GM10248 (cell line): ENCODE results near the gene MX1.
A peak's percentile ranks its signal among the peaks of the same experiment; 100 is the strongest.

ENCODE experiments used
- CTCF ChIA-PET: fragments of 300-600 bp; sonication (Branson Sonifier 250); formaldehyde crosslinking; extraction: SDS; loops from one replicate; lab custom pipeline; 2021; ENCODE audit warnings: antibody characterized with exemption; lab: Yijun Ruan, JAX
- POLR2A ChIA-PET: fragments of 350-650 bp; sonication (Branson Sonifier 250); formaldehyde crosslinking; extraction: SDS; loops from one replicate; lab custom pipeline; 2020; ENCODE audit warnings: antibody characterized with exemption; lab: Yijun Ruan, JAX
- DNase-seq: peaks from one replicate; pipeline ENCODE4 v3.0.0; 2012; ENCODE audit errors: extremely low spot score
- CTCF ChIP-seq: IDR thresholded peaks from 2 replicates; pipeline ENCODE4 v1.5.1; 2012; ENCODE audit warnings: mild to moderate bottlenecking, low read depth; ENCODE audit errors: extremely low read depth, missing control alignments, control extremely low read depth

Gene MX1

GRCh38 chr21:41453198-41453597, 27.2 kb downstream of the MX1 start:
- ChIA-PET CTCF (interaction anchor here (1.7 to 1.9 kb wide), 2 partner anchors 10 to 170 kb away, joined by 3 to 8 read pairs; no protein-coding TSS in a partner anchor), POLR2A (no interaction called here)
- DNase-seq: no peak
- TF ChIP-seq CTCF: no peak

- TF ChIP-seq CTCF: no peak
- no peak for DNase-seq
- CTCF ChIA-PET: interaction anchor here (1.7 to 7.2 kb wide), 3 partner anchors 11 to 171 kb away, joined by 3 to 90 read pairs (median 8); no protein-coding TSS in a partner anchor
- POLR2A ChIA-PET: no interaction called here
Measured at GRCh38 chr21:41453761-41454160, 27.7 kb downstream of the MX1 start.

GRCh38 chr21:41458121-41458520, 32.1 kb downstream of the MX1 start:
- TF ChIP-seq CTCF: no peak
- no peak for DNase-seq
- ChIA-PET POLR2A (interaction anchor here (0.6 kb wide), 1 partner anchor 478 kb away, joined by 3 read pairs; no protein-coding TSS in a partner anchor), CTCF (interaction anchor here (1.0 to 7.2 kb wide), 3 partner anchors 24 to 175 kb away, joined by 3 to 90 read pairs (median 4); no protein-coding TSS in a partner anchor)

GRCh38 chr21:41458559-41458958, 32.5 kb downstream of the MX1 start:
- no peak for TF ChIP-seq CTCF
- CTCF ChIA-PET: interaction anchor here (1.0 to 7.2 kb wide), 4 partner anchors 19 to 175 kb away, joined by 3 to 90 read pairs (median 4); no protein-coding TSS in a partner anchor
- DNase-seq: no peak
- POLR2A ChIA-PET: interaction anchor here (0.6 kb wide), 1 partner anchor 478 kb away, joined by 3 read pairs; no protein-coding TSS in a partner anchor

GRCh38 chr21:41459884-41460534, 34.0 kb downstream of the MX1 start:
- POLR2A ChIA-PET: no interaction called here
- CTCF ChIA-PET: interaction anchor here (0.7 to 7.2 kb wide), 9 partner anchors 9 to 493 kb away, joined by 3 to 90 read pairs (median 4); no protein-coding TSS in a partner anchor
- DNase-seq: no peak
- TF ChIP-seq CTCF: no peak

- ChIA-PET POLR2A (no interaction called here), CTCF (interaction anchor here (0.7 to 7.2 kb wide), 9 partner anchors 10 to 492 kb away, joined by 3 to 90 read pairs (median 4); no protein-coding TSS in a partner anchor)
- DNase-seq: peak; percentile 79
- peak; percentile 81 for TF ChIP-seq CTCF
Measured at GRCh38 chr21:41460578-41461527, 34.8 kb downstream of the MX1 start.
